ENCODE data around the gene SLC12A8.

DNA sequence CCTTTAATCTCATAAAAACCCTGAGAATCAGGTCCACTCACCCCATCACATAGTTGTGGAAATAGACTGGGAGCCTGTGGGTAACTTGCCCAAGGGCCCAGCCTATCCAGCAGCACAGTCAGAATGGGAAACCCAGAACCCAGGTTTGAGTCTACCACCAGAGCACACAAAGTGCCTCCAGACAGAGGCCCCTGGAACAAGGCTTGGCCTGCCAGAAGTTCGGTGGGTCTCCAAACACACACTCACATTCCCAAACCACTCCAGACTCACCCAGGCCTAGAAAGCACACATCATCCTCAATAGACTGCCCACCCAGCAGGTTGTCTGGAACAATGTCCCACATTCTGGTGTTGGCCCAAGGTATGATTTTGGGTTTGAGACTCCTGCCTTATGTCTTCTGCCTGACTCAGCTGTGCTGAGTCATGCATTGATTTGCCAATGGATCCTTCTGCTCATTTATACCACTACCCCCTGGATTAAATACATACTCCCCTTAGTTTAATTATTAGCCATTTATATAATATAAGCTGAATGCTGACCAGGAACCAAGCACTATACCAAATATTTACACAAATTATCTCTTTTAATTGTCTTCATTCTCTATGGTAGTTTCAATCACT is 4.5 kb downstream of the SLC12A8 start:
- TF ChIP-seq, protein P1, sequence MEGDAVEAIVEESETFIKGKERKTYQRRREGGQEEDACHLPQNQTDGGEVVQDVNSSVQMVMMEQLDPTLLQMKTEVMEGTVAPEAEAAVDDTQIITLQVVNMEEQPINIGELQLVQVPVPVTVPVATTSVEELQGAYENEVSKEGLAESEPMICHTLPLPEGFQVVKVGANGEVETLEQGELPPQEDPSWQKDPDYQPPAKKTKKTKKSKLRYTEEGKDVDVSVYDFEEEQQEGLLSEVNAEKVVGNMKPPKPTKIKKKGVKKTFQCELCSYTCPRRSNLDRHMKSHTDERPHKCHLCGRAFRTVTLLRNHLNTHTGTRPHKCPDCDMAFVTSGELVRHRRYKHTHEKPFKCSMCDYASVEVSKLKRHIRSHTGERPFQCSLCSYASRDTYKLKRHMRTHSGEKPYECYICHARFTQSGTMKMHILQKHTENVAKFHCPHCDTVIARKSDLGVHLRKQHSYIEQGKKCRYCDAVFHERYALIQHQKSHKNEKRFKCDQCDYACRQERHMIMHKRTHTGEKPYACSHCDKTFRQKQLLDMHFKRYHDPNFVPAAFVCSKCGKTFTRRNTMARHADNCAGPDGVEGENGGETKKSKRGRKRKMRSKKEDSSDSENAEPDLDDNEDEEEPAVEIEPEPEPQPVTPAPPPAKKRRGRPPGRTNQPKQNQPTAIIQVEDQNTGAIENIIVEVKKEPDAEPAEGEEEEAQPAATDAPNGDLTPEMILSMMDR (IDR thresholded peaks at IDR 0.05) = no peak
- TF ChIP-seq POLR2A (IDR thresholded peaks at IDR 0.05) = no peak
